B cell (primary cell): ENCODE results near the gene BCAR3. TPM values are rescaled to one million over a fixed set of nuclear protein-coding genes. Genes with fewer than 3 reads are reported as not detected.

Experiments
- ATAC-seq: fragments of 200-7000 bp; cut with Tn5 transposase; one replicate; pipeline ENCODE4 v1.10.0; 2021; ENCODE audit warnings: low read depth, mild to moderate bottlenecking, moderate number of reproducible peaks, moderate library complexity
- CTCF ChIA-PET: fragments of 350-600 bp; sonication (Branson Sonifier 250); formaldehyde crosslinking; loops from one replicate; lab custom pipeline; 2021; ENCODE audit warnings: antibody characterized with exemption, inconsistent platforms; lab: Charles Lee
- POLR2A ChIA-PET: fragments of 350-600 bp; sonication (Branson Sonifier 250); formaldehyde crosslinking; loops from one replicate; lab custom pipeline; 2021; ENCODE audit warnings: antibody characterized with exemption; lab: Charles Lee
- DNase-seq: peaks from one replicate; pipeline ENCODE4 v3.0.0; 2013
- H2AFZ ChIP-seq: 2 replicates; pipeline ENCODE4 v1.6.1; 2012; ENCODE audit warnings: mild to moderate bottlenecking, low read depth, low read length; ENCODE audit not compliant: insufficient read depth, poor library complexity, severe bottlenecking
- H3K27ac ChIP-seq, 2 donors: 1 replicate in 1 of 2; 2 replicates in 1 of 2; pipeline ENCODE4 v1.5.1; 2012 to 2013; ENCODE audit warnings: low read length in 2 of 2, mild to moderate bottlenecking in 2 of 2, moderate library complexity in 1 of 2
- H3K27me3 ChIP-seq, 4 experiments: fragments of 200-600 bp in 1 of 4; sonication (generic) in 1 of 4; replicated peaks in 1 of 4; 1 replicate in 2 of 4; 2 replicates in 2 of 4; pipeline versions ENCODE4 v1.6.1 to v1.7.0; 2013 to 2016; ENCODE audit warnings: low read length in 3 of 4, mild to moderate bottlenecking in 2 of 4, mixed read lengths in 1 of 4, moderate library complexity in 1 of 4; ENCODE audit not compliant: insufficient read depth in 4 of 4, control insufficient read depth in 3 of 4; ENCODE audit errors: control extremely low read depth in 1 of 4
- H3K36me3 ChIP-seq, 2 experiments: replicated peaks in 1 of 2; 1 replicate in 1 of 2; 2 replicates in 1 of 2; pipeline versions ENCODE4 v1.6.1 to v1.7.1; 2013; ENCODE audit warnings: low read length in 1 of 2; ENCODE audit not compliant: insufficient read depth in 2 of 2, control insufficient read depth in 1 of 2; ENCODE audit errors: control extremely low read depth in 1 of 2, extremely low read depth in 1 of 2
- H3K4me1 ChIP-seq, 2 donors: fragments of 200-600 bp in 1 of 2; sonication (generic) in 1 of 2; 1 replicate in 1 of 2; 2 replicates in 1 of 2; pipeline versions ENCODE4 v1.5.1 to v1.6.1; 2013 to 2017; ENCODE audit warnings: low read length in 2 of 2; ENCODE audit not compliant: control insufficient read depth in 2 of 2, insufficient read depth in 2 of 2
- H3K4me2 ChIP-seq: replicated peaks from 2 replicates; pipeline ENCODE3; 2012; ENCODE audit warnings: mild to moderate bottlenecking, low read depth, low read length; ENCODE audit not compliant: poor library complexity, severe bottlenecking
- H3K4me3 ChIP-seq, 5 experiments: fragments of 200-600 bp in 1 of 5; sonication (generic) in 1 of 5; 1 replicate in 3 of 5; 2 replicates in 2 of 5; pipeline versions ENCODE4 v1.5.1 to v1.7.0; 2011 to 2016; ENCODE audit warnings: low read length in 4 of 5, mild to moderate bottlenecking in 4 of 5, low read depth in 2 of 5, control low read depth in 1 of 5, moderate library complexity in 1 of 5; ENCODE audit not compliant: insufficient read depth in 1 of 5; ENCODE audit errors: control extremely low read depth in 1 of 5, extremely low read depth in 1 of 5
- H3K79me2 ChIP-seq: fragments of 200-600 bp; sonication (generic); one replicate; pipeline ENCODE4 v1.6.0; 2016; ENCODE audit warnings: low read length; ENCODE audit not compliant: control insufficient read depth, insufficient read depth
- H3K9ac ChIP-seq: fragments of 200-600 bp; sonication (generic); 2 replicates; pipeline ENCODE4 v1.6.1; 2017; ENCODE audit warnings: mild to moderate bottlenecking, low read length, moderate library complexity
- H3K9me3 ChIP-seq, 3 donors: one replicate each; pipeline versions ENCODE4 v1.6.1 to v1.7.1; 2013; ENCODE audit warnings: low read length in 2 of 3; ENCODE audit not compliant: control insufficient read depth in 2 of 3, insufficient read depth in 1 of 3; ENCODE audit errors: control extremely low read depth in 1 of 3
- H4K20me1 ChIP-seq: 2 replicates; pipeline ENCODE4 v1.6.0; 2012; ENCODE audit warnings: mild to moderate bottlenecking, low read length; ENCODE audit not compliant: insufficient read depth, control insufficient read depth, poor library complexity, severe bottlenecking
- H3K27ac Mint-ChIP-seq: one replicate; pipeline ENCODE4 v1.8.0; 2021; ENCODE audit warnings: mixed read lengths
- H3K27me3 Mint-ChIP-seq: one replicate; pipeline ENCODE4 v1.8.0; 2021; ENCODE audit warnings: mixed read lengths
- H3K4me1 Mint-ChIP-seq: one replicate; pipeline ENCODE4 v1.8.0; 2021; ENCODE audit warnings: mixed read lengths
- H3K4me3 Mint-ChIP-seq: one replicate; pipeline ENCODE4 v1.8.0; 2021; ENCODE audit warnings: mixed read lengths
- H3K9me3 Mint-ChIP-seq: one replicate; pipeline ENCODE4 v1.8.0; 2022; ENCODE audit warnings: mixed read lengths; ENCODE audit not compliant: insufficient read depth
- CTCF ChIP-seq: fragments of 200-600 bp; IDR thresholded peaks from one replicate; pipeline ENCODE4 v1.8.0; 2022; ENCODE audit warnings: antibody characterized with exemption, mild to moderate bottlenecking
- EZH2 ChIP-seq: IDR thresholded peaks from 2 replicates; pipeline ENCODE4 v1.6.1; 2012; ENCODE audit warnings: borderline replicate concordance, low read depth, mild to moderate bottlenecking, moderate library complexity, low read length; ENCODE audit not compliant: insufficient read depth, poor library complexity, severe bottlenecking
- WGBS: methylation state at CpG from one replicate; pipeline ENCODE4 v1.1.5; 2013; ENCODE audit warnings: missing lambda C conversion rate; ENCODE audit not compliant: insufficient coverage; 5-methylcytosine and 5-hydroxymethylcytosine counted together
- intact Hi-C: fragments of 100-400 bp; cut with micrococcal nuclease; formaldehyde crosslinking; loops from one replicate; pipeline ENCODE4 v1.10.0; 2022
- polyA plus RNA-seq: library from polyadenylated mRNA; depleted of rRNA; stranded (reverse); fragments of >200 nt; gene quantifications from 2 replicates; pipeline ENCODE4 v1.2.3, GENCODE V29; 2012
- total RNA-seq, 2 donors: library from RNA; stranded (reverse); fragments of 120-200 nt in 1 of 2; gene quantifications; 1 replicate in 1 of 2; 2 replicates in 1 of 2; pipeline versions ENCODE4 v1.2.3 to v1.2.4, GENCODE V29; 2013 to 2022

BCAR3 gene
- total and polyA plus RNA-seq, 2 donors (not counting 1 experiment from before 2014, with no cell fraction given) = 6.7 to 13.0 TPM

- 97% methylated on average over 3 of the region's 4 CpGs for WGBS
- H3K79me2 ChIP-seq = peaks cover 26% of the 10 kb centered on the region
- ChIA-PET POLR2A (interaction anchor here (0.7 kb wide), 1 partner anchor 27 kb away, joined by 3 read pairs; no protein-coding TSS in a partner anchor), CTCF (interaction anchor here (1.0 to 1.9 kb wide), 2 partner anchors 12 to 144 kb away, joined by 3 to 4 read pairs; partner anchors contain the start of gene BCAR3)
- no peak overlapping the region for H3K4me2 ChIP-seq
- no peaks in the 10 kb centered on the region for H3K9me3 Mint-ChIP-seq
- ATAC-seq (no peak), DNase-seq (no peak)
- H3K4me1 Mint-ChIP-seq = peaks cover 14% of the 10 kb centered on the region
- H3K9me3 ChIP-seq = no peaks in the 10 kb centered on the region
- H4K20me1 ChIP-seq = no peaks in the 10 kb centered on the region
- TF ChIP-seq EZH2 (no peak), CTCF (no peak)
- no peaks in the 10 kb centered on the region for H3K4me1 ChIP-seq
- H3K4me3 ChIP-seq = no peak overlapping the region
- no peak overlapping the region for H3K9ac ChIP-seq
- H3K27ac Mint-ChIP-seq = no peak overlapping the region
- intact Hi-C loops = no loop called here
- no peaks in the 10 kb centered on the region for H3K27me3 ChIP-seq
- no peaks in the 10 kb centered on the region for H3K27me3 Mint-ChIP-seq
- H3K27ac ChIP-seq = no peak overlapping the region
- no peak overlapping the region for H3K4me3 Mint-ChIP-seq
- H2AFZ ChIP-seq = no peak overlapping the region
- peaks cover 3 to 15% of the 10 kb centered on the region in 2 experiments for H3K36me3 ChIP-seq
Observed at GRCh38 chr1:93669369-93669768, 12.3 kb downstream of the BCAR3 start.

DNA sequence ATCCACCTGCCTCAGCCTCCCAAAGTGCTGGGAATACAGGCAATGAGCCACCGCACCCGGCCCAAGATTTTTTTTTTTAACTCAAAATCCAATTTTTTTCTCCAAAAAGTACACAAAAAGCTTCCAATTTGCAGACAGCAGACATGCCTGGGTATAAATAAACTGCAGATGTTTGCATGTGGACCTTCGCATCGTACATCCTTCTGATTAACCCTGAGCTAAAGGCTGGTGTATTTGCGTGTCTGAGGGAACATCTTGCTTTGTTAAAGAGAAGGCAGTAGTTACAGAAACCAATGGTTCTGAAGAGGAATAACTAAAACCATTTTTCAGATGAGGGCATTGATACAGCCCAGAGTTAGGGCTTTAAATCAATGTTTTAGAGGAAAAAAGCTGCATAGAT lies 12.7 kb downstream of the BCAR3 start:
- TF ChIP-seq CTCF = no peak
- no peak for TF ChIP-seq EZH2
- intact Hi-C loops = no loop called here
- Histone ChIP-seq H3K4me2 (no peak overlapping the region), H3K79me2 (peaks cover 26% of the 10 kb centered on the region), H3K27ac (no peak overlapping the region), H4K20me1 (no peaks in the 10 kb centered on the region), H3K9me3 (no peaks in the 10 kb centered on the region), H3K9ac (no peak overlapping the region), H3K36me3 (peaks cover 2 to 13% of the 10 kb centered on the region in 2 experiments), H3K4me1 (no peaks in the 10 kb centered on the region), H3K4me3 (no peak overlapping the region), H2AFZ (no peak overlapping the region), H3K27me3 (no peaks in the 10 kb centered on the region)
- H3K9me3 Mint-ChIP-seq = no peaks in the 10 kb centered on the region
- 100% methylated on average over 3 of the region's 5 CpGs for WGBS
- ChIA-PET POLR2A (interaction anchor here (0.7 kb wide), 1 partner anchor 27 kb away, joined by 3 read pairs; no protein-coding TSS in a partner anchor), CTCF (interaction anchor here (1.0 to 1.9 kb wide), 2 partner anchors 13 to 145 kb away, joined by 3 to 4 read pairs; partner anchors contain the start of gene BCAR3)
- H3K4me3 Mint-ChIP-seq = no peak overlapping the region
- H3K4me1 Mint-ChIP-seq = peaks cover 14% of the 10 kb centered on the region
- no peaks in the 10 kb centered on the region for H3K27me3 Mint-ChIP-seq
- no peak overlapping the region for H3K27ac Mint-ChIP-seq
- DNase-seq (no peak), ATAC-seq (no peak)
